HG03097 (cell line): ENCODE measurements around the gene MORF4L2.

ENCODE experiments used
- ATAC-seq: cut with Tn5 transposase; IDR thresholded peaks from one replicate; pipeline ENCODE4 v1.9.1; 2021; ENCODE audit not compliant: unreplicated experiment, low FRiP score

Gene MORF4L2

GRCh38 chrX:103686199-103687072 lies at the start of gene MORF4L2:
MORF4L2 (minus strand) TSS chrX:103686699; CDS start chrX:103677027, 9,672 bp downstream.
- peak; percentile 91 for ATAC-seq

DNA sequence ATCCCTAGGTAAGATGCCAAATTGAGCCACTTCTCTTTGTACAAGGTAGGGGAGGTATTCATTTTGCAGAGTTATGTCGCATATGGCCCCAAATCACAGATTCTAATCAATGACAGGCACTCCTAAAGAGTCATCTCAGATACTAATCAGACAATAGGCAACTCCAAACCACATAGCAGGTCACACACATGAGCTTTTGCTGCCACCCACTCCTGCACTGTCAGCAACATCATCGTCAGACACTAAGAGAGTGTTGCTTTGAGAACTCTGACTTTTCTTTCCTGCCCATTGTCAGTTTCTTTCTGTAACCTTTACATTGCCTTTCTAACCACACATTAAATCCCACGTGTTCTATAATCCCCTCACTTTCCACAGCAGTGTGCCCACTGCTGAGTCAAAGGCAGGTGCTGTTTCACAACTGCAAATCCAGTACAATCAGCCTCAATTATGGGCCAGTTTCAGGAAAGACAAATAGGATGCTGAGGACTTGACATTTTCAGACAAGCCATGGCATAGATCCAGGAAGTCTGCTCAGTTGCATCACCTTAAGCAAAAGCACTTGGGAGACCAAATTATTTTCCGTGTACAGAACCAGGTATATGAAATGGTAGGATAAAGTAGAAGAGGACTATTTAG lies 47.7 kb upstream of the MORF4L2 start:
- no peak for ATAC-seq

DNA sequence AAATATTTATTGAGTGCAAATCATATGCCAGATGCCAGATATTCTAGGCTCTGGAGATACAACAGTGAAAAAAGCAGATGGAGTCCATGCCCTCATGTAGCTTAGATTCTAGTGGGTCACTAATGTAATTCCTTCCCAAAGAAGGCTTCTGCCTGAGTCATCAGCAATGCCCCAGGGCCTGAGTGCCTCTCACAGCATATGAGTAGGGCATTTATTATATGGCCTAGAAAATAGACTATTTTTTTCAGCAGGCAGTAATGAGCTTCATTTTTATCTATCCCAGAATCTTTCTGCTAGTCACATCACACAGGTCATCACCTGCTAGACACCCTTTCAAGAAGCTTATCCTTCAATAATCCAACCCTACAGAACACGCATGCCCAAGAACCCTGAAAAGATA lies 46.5 kb upstream of the MORF4L2 start:
- no peak for ATAC-seq

- ATAC-seq = no peak
These were observed 44.4 kb upstream of the MORF4L2 start for GRCh38 chrX:103730796-103731493.

DNA sequence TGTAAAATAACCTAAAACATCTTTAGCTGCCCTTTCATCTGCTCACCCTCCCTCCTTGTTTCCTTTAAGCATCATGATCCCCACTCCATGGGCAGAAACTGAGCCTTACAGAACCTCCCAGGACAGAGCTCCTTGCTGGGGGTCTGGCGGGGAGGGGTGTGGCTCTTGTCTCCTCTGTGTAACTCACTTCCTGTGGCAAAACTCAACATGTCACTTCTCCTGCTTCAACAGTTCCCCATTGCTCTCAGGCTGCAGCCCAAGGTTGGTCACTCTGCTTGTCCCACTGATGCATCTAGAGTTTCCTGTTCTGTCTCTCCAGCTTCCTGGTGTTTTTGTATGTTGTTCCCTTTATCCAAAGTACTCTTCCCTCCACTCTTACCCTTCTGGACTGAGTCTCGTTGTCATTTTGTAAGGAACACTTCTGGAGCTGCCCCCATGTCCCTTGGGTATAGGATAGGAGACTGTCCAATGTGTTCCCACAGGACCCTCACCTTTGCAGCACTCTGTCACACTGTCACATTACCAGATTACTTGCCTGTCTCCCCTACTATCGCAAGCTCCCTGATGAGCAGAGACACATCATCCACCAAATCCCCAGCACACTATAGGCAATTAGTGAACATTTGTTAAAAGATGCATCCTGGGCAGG lies 43.8 kb upstream of the MORF4L2 start:
- no peak for ATAC-seq

GRCh38 chrX:103729015-103729414 lies 42.5 kb upstream of the MORF4L2 start:
- no peak for ATAC-seq

DNA sequence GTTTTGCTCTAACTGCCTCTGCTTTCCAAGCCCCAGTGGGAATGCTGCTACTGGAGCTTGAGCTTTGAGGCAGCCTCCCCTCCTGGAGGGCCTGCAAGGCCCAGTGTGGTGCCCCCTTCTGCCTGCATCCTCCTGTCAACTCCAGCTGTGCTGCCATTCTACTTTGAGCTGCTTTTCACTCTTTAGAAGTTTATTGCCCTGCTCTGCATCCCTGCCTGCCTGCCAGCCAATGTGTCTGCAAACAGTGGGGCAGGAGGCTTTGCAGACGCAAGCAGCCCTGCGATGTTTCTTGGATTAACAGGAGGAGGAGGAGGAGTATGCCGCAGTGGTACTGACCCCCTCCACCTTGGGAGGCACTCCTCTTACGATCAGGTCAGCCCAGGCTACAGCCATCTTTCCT lies 40.6 kb upstream of the MORF4L2 start:
- ATAC-seq = no peak

DNA sequence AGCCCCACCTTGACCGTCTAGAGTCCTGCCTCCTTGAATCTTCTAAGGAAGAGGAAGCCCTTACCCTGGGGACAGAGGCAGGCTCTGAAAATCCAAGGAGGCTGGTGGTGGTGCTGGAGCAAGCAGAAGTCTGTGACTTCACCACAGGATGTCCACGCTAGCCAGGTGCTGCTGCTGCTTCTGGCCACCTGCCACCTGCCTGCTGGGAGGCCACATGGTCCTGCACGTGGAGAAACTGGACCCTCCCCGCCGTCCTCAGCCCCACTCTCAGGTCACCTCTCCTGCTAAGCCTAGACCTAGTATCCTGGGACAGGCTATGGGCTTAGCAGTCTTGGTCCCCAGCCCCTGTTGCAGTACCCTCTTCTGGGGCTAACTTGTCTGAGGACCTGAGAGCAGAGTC lies 40.0 kb upstream of the MORF4L2 start:
- ATAC-seq = no peak

DNA sequence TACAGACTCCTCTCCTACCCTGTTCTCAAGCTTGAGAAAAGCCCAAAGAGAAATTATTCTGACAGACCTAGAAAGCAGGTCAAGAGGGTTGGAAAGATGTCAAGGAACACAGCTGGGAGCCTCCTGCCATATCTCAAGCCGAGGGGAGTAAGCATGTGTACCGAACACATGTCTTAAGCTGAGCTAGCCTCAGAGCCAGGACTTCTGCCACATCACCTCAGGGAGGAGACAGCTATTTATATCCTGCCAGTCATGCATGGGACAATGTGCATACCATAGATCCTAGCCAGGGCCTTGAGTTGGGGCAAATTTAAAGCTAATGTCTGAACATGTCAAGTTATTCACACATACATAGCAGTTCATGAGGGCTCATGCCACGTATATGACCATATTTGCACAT lies 36.0 kb upstream of the MORF4L2 start:
- ATAC-seq = no peak

- ATAC-seq = no peak
These were observed 31.6 kb upstream of the MORF4L2 start for GRCh38 chrX:103718120-103718519.

DNA sequence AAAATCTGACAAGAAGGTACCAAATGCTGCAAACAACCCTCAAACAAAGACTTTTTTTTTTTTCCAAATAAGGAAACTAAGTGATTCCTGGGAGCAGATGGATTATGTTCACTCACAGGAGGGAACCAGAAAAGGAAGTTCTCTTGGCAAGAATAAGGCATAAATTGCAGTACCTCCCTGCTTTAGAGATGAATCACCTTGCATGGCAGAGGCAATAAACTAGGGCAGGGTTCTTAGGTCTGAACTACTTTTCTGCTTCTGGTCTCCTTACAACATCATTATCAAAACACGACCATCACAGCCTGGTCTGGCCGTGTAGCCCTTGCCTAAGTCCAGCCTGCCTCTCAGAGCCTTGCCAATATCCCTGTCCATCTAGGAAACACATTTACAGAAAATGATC lies 30.5 kb upstream of the MORF4L2 start:
- no peak for ATAC-seq

DNA sequence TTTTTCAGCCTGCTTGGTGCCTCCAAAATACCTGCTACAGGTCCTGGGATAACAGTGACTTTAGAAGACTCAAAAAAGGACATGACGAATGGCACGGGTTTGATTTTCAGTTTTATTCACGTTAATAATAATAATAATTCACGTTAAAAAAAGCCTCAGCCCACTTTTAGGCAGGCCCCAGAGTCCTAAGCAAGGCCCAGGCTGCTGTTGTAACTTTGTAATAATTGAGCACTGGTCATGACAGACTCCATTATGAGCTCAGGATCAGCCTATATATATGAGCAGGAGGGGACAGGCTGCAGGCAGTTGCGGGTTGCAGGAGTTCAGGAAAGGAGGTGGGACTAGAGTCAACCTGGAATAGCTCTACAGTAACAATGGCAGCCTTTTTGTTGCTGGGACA lies 24.1 kb upstream of the MORF4L2 start, which contains the start of gene TMEM31:
Gene TMEM31, plus strand, starts transcription at position 301 of the 400 bp plus-strand sequence. CDS start 1,350 bp downstream, outside the sequence.
- no peak for ATAC-seq

- no peak for ATAC-seq
These were observed 18.4 kb upstream of the MORF4L2 start for GRCh38 chrX:103704863-103705262.

GRCh38 chrX:103699243-103699642 lies 12.7 kb upstream of the MORF4L2 start:
- ATAC-seq = no peak

DNA sequence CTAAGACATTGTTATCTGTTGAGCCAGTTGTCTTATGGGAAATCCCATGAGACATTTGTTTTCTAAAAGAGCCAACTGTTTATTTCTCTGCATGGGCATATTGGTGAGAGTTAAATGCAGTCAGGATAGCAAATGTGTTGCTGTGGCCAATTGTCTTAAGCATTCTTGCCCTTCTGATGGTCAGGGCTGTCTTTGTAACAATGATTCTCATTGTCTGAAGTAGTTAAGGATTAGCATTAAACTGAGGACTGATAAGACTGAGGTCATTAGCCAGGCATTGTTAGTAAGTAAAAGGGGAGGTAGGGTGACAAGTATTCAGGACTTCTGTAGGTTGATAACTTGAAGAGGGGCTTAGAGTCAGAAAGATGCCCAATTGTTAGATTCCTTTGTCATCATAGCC lies 11.2 kb upstream of the MORF4L2 start:
- no peak for ATAC-seq

GRCh38 chrX:103691059-103691458 lies 4.6 kb upstream of the MORF4L2 start:
- no peak for ATAC-seq

DNA sequence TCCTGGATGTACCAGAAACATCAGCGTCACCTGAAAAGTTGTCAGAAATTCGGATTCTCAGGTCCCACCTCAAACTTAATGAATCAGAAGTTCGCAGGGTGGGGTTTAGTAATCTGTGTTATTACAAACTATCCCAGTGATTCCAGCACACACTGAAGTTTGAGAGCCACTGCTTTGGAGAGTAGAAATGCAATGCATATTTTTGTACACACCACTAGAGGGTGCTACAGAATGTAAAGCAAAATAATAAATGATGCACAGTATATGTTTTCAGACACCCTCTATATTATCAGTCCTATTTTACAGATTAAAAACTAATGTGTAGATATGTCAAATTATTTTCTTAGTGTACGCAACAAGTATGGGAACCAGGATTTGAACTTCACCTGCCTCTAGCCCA lies 2.4 kb upstream of the MORF4L2 start:
- no peak for ATAC-seq

DNA sequence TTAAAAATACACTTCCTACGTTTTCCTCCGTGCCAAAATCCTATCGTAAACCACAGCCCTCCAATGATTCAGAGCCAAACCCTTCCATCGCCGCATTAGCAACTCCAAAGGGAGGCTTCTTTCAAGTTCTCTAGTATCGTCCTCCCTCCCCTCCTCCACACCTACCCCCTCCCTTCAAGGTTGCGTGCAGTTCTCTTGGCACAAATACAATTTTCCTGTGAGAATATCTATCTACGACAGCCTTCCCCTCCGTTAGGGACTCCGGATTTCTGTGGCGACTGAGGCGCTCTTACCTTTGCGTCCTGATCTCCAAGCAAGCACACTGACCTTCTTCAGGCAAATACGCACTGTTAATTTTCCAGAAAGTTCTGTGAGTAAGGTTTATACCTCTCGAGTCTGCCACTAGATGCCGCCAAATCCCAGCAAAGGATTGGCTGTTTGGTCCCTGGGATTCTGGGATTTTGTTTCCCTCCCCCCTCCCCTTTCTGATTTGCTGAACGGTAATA lies 1.2 kb upstream of the MORF4L2 start:
- ATAC-seq = no peak

DNA sequence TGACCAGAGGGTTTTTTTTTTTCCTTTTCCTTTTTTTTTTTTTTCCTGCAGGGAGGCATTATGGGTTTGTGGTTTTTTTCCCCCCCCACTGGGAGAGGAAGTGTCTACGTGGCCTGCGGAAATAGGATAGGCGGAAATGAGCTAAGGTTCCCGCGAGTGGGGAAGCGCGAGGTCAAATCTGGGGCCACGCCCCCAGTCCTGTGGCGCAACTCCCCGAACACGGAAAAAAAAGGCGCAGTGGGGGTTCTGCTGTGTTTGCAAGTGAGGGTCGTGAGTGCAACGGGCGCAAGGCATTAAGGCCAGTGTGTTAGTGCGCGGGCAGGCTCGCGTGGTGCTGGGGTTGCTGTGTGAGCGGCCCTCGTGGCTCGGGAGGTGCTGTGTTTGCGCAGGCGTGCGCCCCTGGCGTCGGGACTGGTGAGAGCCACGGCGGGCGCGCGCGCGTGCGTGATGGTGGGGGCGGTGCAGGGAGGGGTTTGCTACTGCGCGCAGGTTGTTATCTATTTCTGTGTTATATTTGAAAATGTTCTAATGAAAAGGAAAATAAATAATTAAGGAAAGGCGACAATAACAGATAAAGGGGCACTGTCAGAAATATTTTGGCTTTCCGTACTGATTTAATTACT lies 685 bp upstream of the MORF4L2 start:
- ATAC-seq = peak; percentile 43

- no peak for ATAC-seq
These were observed 1.1 kb downstream of the MORF4L2 start for GRCh38 chrX:103685396-103685795.
